H1 (cell line): Measurements from ENCODE around the gene SSC5D. TPM values are rescaled to one million over a fixed set of nuclear protein-coding genes. Genes with fewer than 3 reads are reported as not detected.

Source experiments
- BRCA1 ChIP-seq: IDR thresholded peaks from 2 replicates; pipeline ENCODE4 v1.6.1; 2012; ENCODE audit warnings: low read depth, low read length, improper control_type of control experiment
- CEBPB ChIP-seq: IDR thresholded peaks from 2 replicates; pipeline ENCODE4 v1.6.1; 2012; ENCODE audit warnings: low read depth, low read length
- EGR1 ChIP-seq: IDR thresholded peaks from 2 replicates; pipeline ENCODE4 v1.6.1; 2011; ENCODE audit warnings: low read depth, low read length, borderline replicate concordance
- EZH2 ChIP-seq: fragments of 200-600 bp; sonication (generic); IDR thresholded peaks from 2 replicates; pipeline ENCODE4 v1.7.1; 2012; ENCODE audit warnings: low read depth, mild to moderate bottlenecking, moderate library complexity, low read length, inconsistent platforms; ENCODE audit not compliant: severe bottlenecking
- GABPA ChIP-seq: IDR thresholded peaks from 2 replicates; pipeline ENCODE4 v1.6.1; 2011; ENCODE audit warnings: mild to moderate bottlenecking, low read length, moderate library complexity, borderline replicate concordance; ENCODE audit not compliant: insufficient read depth
- HDAC6 ChIP-seq: IDR thresholded peaks from one replicate; pipeline ENCODE4 v1.7.1; 2012; ENCODE audit warnings: low read depth, mild to moderate bottlenecking, inconsistent platforms, low read length, moderate library complexity
- JUN ChIP-seq: IDR thresholded peaks from 2 replicates; pipeline ENCODE4 v1.6.1; 2011; ENCODE audit warnings: low read depth, mild to moderate bottlenecking, improper control_type of control experiment, low read length
- JUND ChIP-seq: IDR thresholded peaks from 2 replicates; pipeline ENCODE4 v1.6.1; 2011; ENCODE audit warnings: mild to moderate bottlenecking, improper control_type of control experiment, low read length
- MAFK ChIP-seq: IDR thresholded peaks from 2 replicates; pipeline ENCODE4 v1.6.1; 2012; ENCODE audit warnings: low read depth, mild to moderate bottlenecking, improper control_type of control experiment, low read length
- NRF1 ChIP-seq: IDR thresholded peaks from 2 replicates; pipeline ENCODE4 v1.6.1; 2011; ENCODE audit warnings: mild to moderate bottlenecking, low read depth, low read length, improper control_type of control experiment
- SAP30 ChIP-seq: fragments of 300-600 bp; sonication (generic); IDR thresholded peaks from 2 replicates; pipeline ENCODE4 v1.7.1; 2012; ENCODE audit warnings: low read length, moderate library complexity, mild to moderate bottlenecking, inconsistent platforms; ENCODE audit not compliant: insufficient read depth, insufficient replicate concordance
- TAF1 ChIP-seq: IDR thresholded peaks from 2 replicates; pipeline ENCODE4 v1.6.1; 2011; ENCODE audit warnings: mild to moderate bottlenecking, low read depth, low read length
- TBP ChIP-seq: IDR thresholded peaks from 2 replicates; pipeline ENCODE4 v1.6.1; 2011; ENCODE audit warnings: low read depth, low read length, improper control_type of control experiment
- polyA plus RNA-seq, 7 experiments: library from polyadenylated mRNA; depleted of rRNA in 3 of 7; stranded (reverse) in 5 of 7; unstranded in 2 of 7; fragments of >200 nt in 5 of 7; fragments of 200-250 nt in 2 of 7; gene quantifications; 1 replicate in 5 of 7; 2 replicates in 1 of 7; 4 replicates in 1 of 7; pipeline versions ENCODE4 v1.2.1 to v1.2.3, GENCODE V29; 2011 to 2013; ENCODE audit warnings: missing spikeins in 2 of 7, mixed read lengths in 2 of 7
- total RNA-seq: library from RNA; stranded (reverse); fragmentation: NEBNext Ultra II Directional; extraction: Animal tissue kit (Norgen Biotek cat#: 25700); gene quantifications from 2 replicates; pipeline ENCODE4 v1.2.1, GENCODE V29; 2021
- TF ChIP-seq, protein P1 (sequence below): IDR thresholded peaks from 2 replicates; pipeline ENCODE4 v1.6.1; 2011; ENCODE audit warnings: low read length, improper control_type of control experiment

Gene SSC5D
- total and polyA plus RNA-seq, 2 of the 8 experiments (the other 6 are each of a cell fraction or from before 2014, with no cell fraction given): 0.39 to 1.7 TPM

DNA sequence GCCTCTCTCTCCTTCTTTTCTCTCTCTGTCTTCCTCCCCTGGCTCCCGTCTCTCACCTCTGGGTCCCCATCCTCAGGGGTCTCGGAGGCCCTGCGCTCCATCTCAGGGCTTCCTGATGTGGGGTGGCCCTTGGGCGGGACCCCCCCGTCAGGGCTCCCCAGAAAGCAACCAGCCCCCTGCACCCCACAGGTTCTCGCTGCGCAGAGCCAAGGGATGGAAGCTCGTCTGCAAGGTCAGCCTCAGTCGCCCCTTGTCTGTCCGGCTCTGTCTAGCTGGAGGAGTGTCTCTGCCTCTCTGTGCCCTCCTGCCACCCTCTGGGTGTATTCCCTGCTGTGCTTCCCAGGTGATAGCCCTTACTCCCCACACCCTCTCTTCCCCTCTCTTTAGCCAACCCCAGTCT is 57.2 kb downstream of the SSC5D start, which contains the start of gene SBK3 (continued):
- TF ChIP-seq, protein P1, sequence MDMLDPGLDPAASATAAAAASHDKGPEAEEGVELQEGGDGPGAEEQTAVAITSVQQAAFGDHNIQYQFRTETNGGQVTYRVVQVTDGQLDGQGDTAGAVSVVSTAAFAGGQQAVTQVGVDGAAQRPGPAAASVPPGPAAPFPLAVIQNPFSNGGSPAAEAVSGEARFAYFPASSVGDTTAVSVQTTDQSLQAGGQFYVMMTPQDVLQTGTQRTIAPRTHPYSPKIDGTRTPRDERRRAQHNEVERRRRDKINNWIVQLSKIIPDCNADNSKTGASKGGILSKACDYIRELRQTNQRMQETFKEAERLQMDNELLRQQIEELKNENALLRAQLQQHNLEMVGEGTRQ: no peak
- TF ChIP-seq SAP30 (no peak), EGR1 (no peak), EZH2 (no peak), TBP (no peak), MAFK (no peak), CEBPB (no peak), BRCA1 (no peak), GABPA (no peak), TAF1 (no peak), NRF1 (no peak), JUND (no peak), HDAC6 (no peak), JUN (no peak)
